ENCODE data around the gene JAKMIP2. TPM values are rescaled to one million over a fixed set of nuclear protein-coding genes. Genes with fewer than 3 reads are reported as not detected.

JAKMIP2 gene
- total and polyA plus RNA-seq, 5 donors from 2014 or later: 0.26 to 5.0 (median 2.4) TPM

DNA sequence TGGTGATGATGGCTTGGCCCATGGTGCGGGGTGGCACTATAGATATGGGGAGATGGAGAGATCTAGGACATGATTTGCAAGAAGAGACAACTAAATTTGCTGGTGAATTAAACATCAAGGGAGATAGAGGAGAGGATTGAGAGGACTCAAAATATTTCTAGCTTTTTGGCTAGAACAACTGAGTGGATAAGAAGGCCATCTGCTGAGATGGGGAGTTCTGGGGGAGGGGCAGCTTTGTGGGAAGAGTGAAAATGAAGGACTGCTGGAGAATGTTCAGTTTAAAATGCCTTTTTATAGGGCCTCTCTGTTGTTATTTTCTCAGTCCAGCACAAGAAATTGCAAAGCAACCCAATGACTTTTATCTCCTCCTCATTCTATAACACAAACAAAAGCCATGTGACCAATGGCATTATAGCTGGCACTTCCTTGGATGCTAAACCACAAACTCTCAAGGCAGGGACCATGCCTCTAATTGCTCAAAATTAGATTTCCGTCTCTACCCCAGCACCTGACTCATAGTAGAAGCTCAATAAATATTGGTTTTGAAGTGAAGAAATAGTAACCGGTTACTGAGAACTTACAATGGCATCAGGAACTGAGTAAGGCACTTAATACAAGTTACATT, 29.8 kb downstream of the JAKMIP2 start:
- Mint-ChIP-seq H3K9me3 (peaks cover 0 to 2% (median 0%) of the 10 kb centered on the region in 7 donors), H3K4me3 (no peak overlapping the region), H3K27me3 (no peaks in the 10 kb centered on the region), H3K4me1 (peaks cover 0 to 7% (median 0%) of the 10 kb centered on the region in 4 donors), H3K27ac (no peak overlapping the region), H3K36me3 (no peaks in the 10 kb centered on the region)
- H3K27ac ChIP-seq (ENCODE audit: insufficient read depth, low read length, poor library complexity, severe bottlenecking): no peak overlapping the region
- no peak overlapping the region for H3K4me3 ChIP-seq (ENCODE audit: low read depth, low read length)
- no peaks in the 10 kb centered on the region for H3K9me3 ChIP-seq (ENCODE audit: control insufficient read depth in 2 of 2, low read length in 2 of 2)
- H3K27me3 ChIP-seq (ENCODE audit: control insufficient read depth, insufficient read depth, low read length): no peaks in the 10 kb centered on the region
- ATAC-seq (ENCODE audit: low read depth in 2 of 2) (no peak), DNase-seq (no peak)
- H3K36me3 ChIP-seq (ENCODE audit: control insufficient read depth, insufficient read depth, low read length): no peaks in the 10 kb centered on the region
- H3K4me1 ChIP-seq (ENCODE audit: control insufficient read depth, insufficient read depth, low read length, poor library complexity, severe bottlenecking): no peaks in the 10 kb centered on the region

DNA sequence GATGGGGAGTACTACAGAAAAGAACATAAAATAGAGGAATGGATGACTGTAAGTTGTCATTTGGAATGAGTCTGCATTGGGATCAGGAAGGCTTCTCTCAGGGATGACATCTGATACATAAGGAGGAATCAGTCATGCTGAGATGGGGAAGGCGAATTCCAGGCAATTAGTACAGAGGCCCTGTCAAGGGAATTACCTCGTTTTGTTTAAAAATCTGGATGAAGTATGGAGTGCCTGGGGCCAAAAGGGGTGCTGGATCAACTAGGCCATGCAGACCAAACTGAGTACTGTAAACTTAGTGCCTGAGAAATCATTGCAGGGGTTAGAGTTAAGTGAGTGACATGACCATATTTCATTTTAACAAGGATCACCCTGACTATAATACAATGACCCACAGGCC, 30.5 kb downstream of the JAKMIP2 start:
- Histone ChIP-seq H3K4me1 (ENCODE audit: control insufficient read depth, insufficient read depth, low read length, poor library complexity, severe bottlenecking) (no peaks in the 10 kb centered on the region), H3K27ac (ENCODE audit: insufficient read depth, low read length, poor library complexity, severe bottlenecking) (no peak overlapping the region), H3K36me3 (ENCODE audit: control insufficient read depth, insufficient read depth, low read length) (no peaks in the 10 kb centered on the region), H3K9me3 (ENCODE audit: control insufficient read depth in 2 of 2, low read length in 2 of 2) (no peaks in the 10 kb centered on the region), H3K27me3 (ENCODE audit: control insufficient read depth, insufficient read depth, low read length) (no peaks in the 10 kb centered on the region), H3K4me3 (ENCODE audit: low read depth, low read length) (no peak overlapping the region)
- no peak for ATAC-seq (ENCODE audit: low read depth in 2 of 2)
- Mint-ChIP-seq H3K27ac (no peak overlapping the region), H3K27me3 (no peaks in the 10 kb centered on the region), H3K4me1 (peaks cover 0 to 7% (median 0%) of the 10 kb centered on the region in 4 donors), H3K4me3 (no peak overlapping the region), H3K36me3 (no peaks in the 10 kb centered on the region), H3K9me3 (peaks cover 0 to 2% (median 0%) of the 10 kb centered on the region in 7 donors)
- no peak for DNase-seq

DNA sequence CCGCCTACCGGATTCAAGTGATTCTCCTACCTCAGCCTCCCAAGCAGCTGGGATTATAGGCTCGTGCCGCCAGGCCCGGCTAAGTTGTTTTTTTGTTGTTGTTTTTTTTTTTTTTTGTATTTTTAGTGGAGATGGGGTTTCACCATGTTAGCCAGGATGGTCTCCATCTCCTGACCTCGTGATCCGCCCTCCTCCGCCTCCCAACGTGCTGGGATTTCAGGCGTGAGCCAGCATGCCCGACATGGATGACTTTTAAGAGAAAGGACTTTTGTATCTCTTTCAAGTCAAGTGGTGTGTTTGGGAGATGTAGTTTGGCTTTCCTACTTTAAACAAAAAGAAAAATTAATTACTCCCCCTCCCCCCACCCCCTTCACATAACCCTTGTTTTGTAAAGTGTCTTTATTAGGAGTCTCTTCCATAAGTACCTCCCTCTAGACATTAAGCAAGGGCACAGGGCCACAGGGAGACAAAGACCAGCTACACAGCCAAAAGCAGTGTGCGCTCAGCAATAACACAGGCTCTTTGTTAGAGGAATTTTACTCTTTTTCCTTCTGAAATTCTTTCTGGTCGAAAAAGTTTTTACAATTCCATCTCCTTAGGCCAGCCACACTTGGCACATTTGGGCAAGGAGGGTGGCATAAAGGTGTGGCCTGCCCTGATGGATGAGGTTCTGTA, 31.2 kb downstream of the JAKMIP2 start:
- no peak for DNase-seq
- Histone ChIP-seq H3K27me3 (ENCODE audit: control insufficient read depth, insufficient read depth, low read length) (no peaks in the 10 kb centered on the region), H3K4me3 (ENCODE audit: low read depth, low read length) (no peak overlapping the region), H3K4me1 (ENCODE audit: control insufficient read depth, insufficient read depth, low read length, poor library complexity, severe bottlenecking) (no peaks in the 10 kb centered on the region), H3K27ac (ENCODE audit: insufficient read depth, low read length, poor library complexity, severe bottlenecking) (no peak overlapping the region), H3K9me3 (ENCODE audit: control insufficient read depth in 2 of 2, low read length in 2 of 2) (no peaks in the 10 kb centered on the region), H3K36me3 (ENCODE audit: control insufficient read depth, insufficient read depth, low read length) (no peaks in the 10 kb centered on the region)
- Mint-ChIP-seq H3K36me3 (no peaks in the 10 kb centered on the region), H3K27me3 (no peaks in the 10 kb centered on the region), H3K27ac (no peak overlapping the region), H3K4me3 (no peak overlapping the region), H3K9me3 (peaks cover 0 to 2% (median 0%) of the 10 kb centered on the region in 7 donors), H3K4me1 (peaks cover 0 to 7% (median 0%) of the 10 kb centered on the region in 4 donors)
- ATAC-seq (ENCODE audit: low read depth in 2 of 2): no peak

DNA sequence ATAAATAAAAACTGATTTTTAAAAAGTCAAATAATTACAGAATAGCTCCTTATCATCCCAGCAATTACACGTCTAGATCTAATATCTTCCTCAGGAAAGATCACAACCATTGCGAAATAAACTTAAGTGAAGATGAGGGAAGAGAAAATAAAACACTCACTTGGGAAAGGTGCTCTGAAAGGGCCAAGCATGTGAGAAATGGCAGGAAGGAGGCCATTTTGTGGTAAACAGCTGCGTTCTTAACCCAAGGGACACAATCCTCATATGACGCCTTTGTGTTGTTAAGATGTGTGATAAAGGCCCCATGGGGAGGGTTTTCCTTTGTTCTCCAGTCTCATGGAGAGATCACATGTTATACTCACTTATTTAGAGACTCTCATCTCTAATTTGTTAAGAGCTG, 32.5 kb downstream of the JAKMIP2 start:
- DNase-seq (no peak), ATAC-seq (ENCODE audit: low read depth in 2 of 2) (no peak)
- Histone ChIP-seq H3K4me1 (ENCODE audit: control insufficient read depth, insufficient read depth, low read length, poor library complexity, severe bottlenecking) (no peaks in the 10 kb centered on the region), H3K4me3 (ENCODE audit: low read depth, low read length) (no peak overlapping the region), H3K27ac (ENCODE audit: insufficient read depth, low read length, poor library complexity, severe bottlenecking) (no peak overlapping the region), H3K9me3 (ENCODE audit: control insufficient read depth in 2 of 2, low read length in 2 of 2) (no peaks in the 10 kb centered on the region), H3K36me3 (ENCODE audit: control insufficient read depth, insufficient read depth, low read length) (no peaks in the 10 kb centered on the region), H3K27me3 (ENCODE audit: control insufficient read depth, insufficient read depth, low read length) (no peaks in the 10 kb centered on the region)
- H3K36me3 Mint-ChIP-seq: no peaks in the 10 kb centered on the region
- H3K4me1 Mint-ChIP-seq: peaks cover 0 to 7% (median 0%) of the 10 kb centered on the region in 4 donors
- peaks cover 0 to 2% (median 0%) of the 10 kb centered on the region in 7 donors for H3K9me3 Mint-ChIP-seq
- H3K27me3 Mint-ChIP-seq: no peaks in the 10 kb centered on the region
- H3K27ac Mint-ChIP-seq: no peak overlapping the region
- H3K4me3 Mint-ChIP-seq: no peak overlapping the region

DNA sequence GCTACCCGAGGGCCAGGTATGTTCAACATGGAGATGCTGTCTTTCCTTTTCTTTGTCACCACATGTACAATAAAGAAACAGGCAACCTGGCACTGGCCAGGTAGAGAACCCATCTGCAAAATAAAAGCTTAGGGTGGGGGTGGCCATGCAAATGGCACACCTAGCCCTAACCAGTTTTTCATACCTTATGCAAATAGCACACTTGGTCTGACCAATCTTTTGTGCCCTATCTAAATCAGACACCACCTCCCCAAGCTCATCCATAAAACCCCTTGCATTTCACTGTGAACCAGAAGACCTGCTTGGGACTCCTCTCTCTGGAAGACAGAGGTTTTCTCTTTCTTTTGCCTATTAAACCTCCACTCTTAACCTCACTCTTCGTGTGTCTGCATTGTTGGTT, 33.9 kb downstream of the JAKMIP2 start:
- H3K36me3 Mint-ChIP-seq: no peaks in the 10 kb centered on the region
- no peak overlapping the region for H3K27ac Mint-ChIP-seq
- Histone ChIP-seq H3K27ac (ENCODE audit: insufficient read depth, low read length, poor library complexity, severe bottlenecking) (no peak overlapping the region), H3K27me3 (ENCODE audit: control insufficient read depth, insufficient read depth, low read length) (no peaks in the 10 kb centered on the region), H3K4me1 (ENCODE audit: control insufficient read depth, insufficient read depth, low read length, poor library complexity, severe bottlenecking) (no peaks in the 10 kb centered on the region), H3K4me3 (ENCODE audit: low read depth, low read length) (no peak overlapping the region), H3K9me3 (ENCODE audit: control insufficient read depth in 2 of 2, low read length in 2 of 2) (no peaks in the 10 kb centered on the region), H3K36me3 (ENCODE audit: control insufficient read depth, insufficient read depth, low read length) (no peaks in the 10 kb centered on the region)
- peaks cover 0 to 7% (median 0%) of the 10 kb centered on the region in 4 donors for H3K4me1 Mint-ChIP-seq
- H3K4me3 Mint-ChIP-seq: no peak overlapping the region
- no peak for ATAC-seq (ENCODE audit: low read depth in 2 of 2)
- H3K9me3 Mint-ChIP-seq: peaks cover 0 to 2% (median 0%) of the 10 kb centered on the region in 7 donors
- no peak for DNase-seq
- no peaks in the 10 kb centered on the region for H3K27me3 Mint-ChIP-seq

DNA sequence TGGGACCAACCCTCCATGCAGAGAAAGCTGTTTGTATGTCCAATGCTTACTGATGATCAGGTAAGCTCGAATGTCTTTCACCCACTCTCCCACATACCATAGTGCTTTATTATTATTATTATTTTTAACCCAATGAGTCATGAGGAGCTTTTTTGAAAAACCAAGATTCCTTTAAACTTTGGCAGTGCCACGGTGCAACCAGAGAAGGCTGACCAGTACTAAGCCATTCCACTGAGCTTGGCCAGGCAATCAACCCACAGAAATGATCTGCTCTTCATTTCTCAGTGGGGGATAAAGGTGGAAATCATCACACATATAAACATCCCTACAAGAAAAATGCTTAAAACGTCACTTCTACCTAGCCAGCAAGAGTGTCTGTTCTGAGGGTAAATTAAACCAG, 35.5 kb downstream of the JAKMIP2 start:
- H3K9me3 Mint-ChIP-seq: peaks cover 0 to 2% (median 0%) of the 10 kb centered on the region in 7 donors
- Histone ChIP-seq H3K27ac (ENCODE audit: insufficient read depth, low read length, poor library complexity, severe bottlenecking) (no peak overlapping the region), H3K4me1 (ENCODE audit: control insufficient read depth, insufficient read depth, low read length, poor library complexity, severe bottlenecking) (no peaks in the 10 kb centered on the region), H3K27me3 (ENCODE audit: control insufficient read depth, insufficient read depth, low read length) (no peaks in the 10 kb centered on the region), H3K36me3 (ENCODE audit: control insufficient read depth, insufficient read depth, low read length) (no peaks in the 10 kb centered on the region), H3K4me3 (ENCODE audit: low read depth, low read length) (no peak overlapping the region), H3K9me3 (ENCODE audit: control insufficient read depth in 2 of 2, low read length in 2 of 2) (no peaks in the 10 kb centered on the region)
- H3K36me3 Mint-ChIP-seq: no peaks in the 10 kb centered on the region
- no peaks in the 10 kb centered on the region for H3K27me3 Mint-ChIP-seq
- DNase-seq (no peak), ATAC-seq (ENCODE audit: low read depth in 2 of 2) (no peak)
- no peaks in the 10 kb centered on the region for H3K4me1 Mint-ChIP-seq
- no peak overlapping the region for H3K4me3 Mint-ChIP-seq
- H3K27ac Mint-ChIP-seq: no peak overlapping the region

DNA sequence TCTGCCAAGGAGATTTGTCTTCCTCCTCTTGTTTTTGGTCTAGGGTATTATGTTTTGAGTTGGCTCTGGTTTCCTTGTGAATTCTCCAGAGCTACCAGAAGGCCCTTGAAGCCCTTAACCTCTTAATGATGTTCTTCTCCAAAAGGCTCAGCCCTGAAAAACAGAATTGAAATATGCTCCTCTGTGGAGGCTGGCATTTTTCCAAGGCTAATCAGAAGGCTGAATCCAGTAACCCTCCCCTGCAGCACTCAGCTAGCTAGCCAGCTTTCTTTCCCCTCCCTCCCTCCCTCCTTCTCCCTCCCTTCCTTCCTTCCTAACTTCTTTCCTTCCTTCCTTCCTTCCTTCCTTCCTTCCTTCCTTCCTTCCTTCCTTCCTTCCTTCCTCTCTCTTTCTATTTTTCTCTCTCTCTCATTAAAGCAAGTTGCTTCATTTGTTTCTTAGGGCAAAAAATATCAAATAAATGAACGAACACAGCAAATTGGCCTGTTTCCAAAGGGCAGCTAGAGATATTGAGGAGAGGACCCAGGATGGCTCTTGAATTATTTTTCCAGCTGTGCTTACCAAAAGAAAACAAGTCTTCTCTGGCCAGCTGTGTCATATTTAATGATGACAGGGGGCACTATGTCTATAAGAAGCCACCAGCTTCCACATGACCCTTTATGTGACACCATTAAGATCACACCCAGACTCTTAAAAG, 38.7 kb downstream of the JAKMIP2 start:
- Histone ChIP-seq H3K27ac (ENCODE audit: insufficient read depth, low read length, poor library complexity, severe bottlenecking) (no peak overlapping the region), H3K4me1 (ENCODE audit: control insufficient read depth, insufficient read depth, low read length, poor library complexity, severe bottlenecking) (no peaks in the 10 kb centered on the region), H3K27me3 (ENCODE audit: control insufficient read depth, insufficient read depth, low read length) (no peaks in the 10 kb centered on the region), H3K36me3 (ENCODE audit: control insufficient read depth, insufficient read depth, low read length) (no peaks in the 10 kb centered on the region), H3K4me3 (ENCODE audit: low read depth, low read length) (no peak overlapping the region), H3K9me3 (ENCODE audit: control insufficient read depth in 2 of 2, low read length in 2 of 2) (no peaks in the 10 kb centered on the region)
- Mint-ChIP-seq H3K4me1 (no peaks in the 10 kb centered on the region), H3K27ac (no peak overlapping the region), H3K4me3 (no peak overlapping the region), H3K36me3 (no peaks in the 10 kb centered on the region), H3K27me3 (no peaks in the 10 kb centered on the region), H3K9me3 (no peaks in the 10 kb centered on the region)
- DNase-seq: no peak
- ATAC-seq (ENCODE audit: low read depth in 2 of 2): no peak
